Kidney epithelial cell (primary cell): ENCODE measurements around the gene OR13D1. TPM values are rescaled to one million over a fixed set of nuclear protein-coding genes. Genes with fewer than 3 reads are reported as not detected.

ENCODE experiments used
- DNase-seq: peaks from one replicate; pipeline ENCODE4 v3.0.0-alpha.2; 2010; ENCODE audit warnings: low read depth
- H3K27me3 ChIP-seq: 2 replicates; pipeline ENCODE4 v1.6.0; 2011; ENCODE audit warnings: low read length; ENCODE audit not compliant: control insufficient read depth, insufficient read depth
- H3K36me3 ChIP-seq: 2 replicates; pipeline ENCODE4 v1.5.1; 2011; ENCODE audit warnings: low read length; ENCODE audit not compliant: control insufficient read depth, insufficient read depth
- H3K4me3 ChIP-seq: 2 replicates; pipeline ENCODE4 v1.5.1; 2011; ENCODE audit warnings: low read depth, mild to moderate bottlenecking, control low read depth, low read length
- CTCF ChIP-seq: IDR thresholded peaks from 2 replicates; pipeline ENCODE4 v1.5.1; 2011; ENCODE audit warnings: mild to moderate bottlenecking, moderate library complexity, low read length, control low read depth, inconsistent platforms; ENCODE audit not compliant: insufficient read depth, poor library complexity, severe bottlenecking
- total RNA-seq: library from RNA; depleted of rRNA; stranded (reverse); fragments of >200 nt; gene quantifications from 2 replicates; pipeline ENCODE4 v1.2.3, GENCODE V29; 2015

The OR13D1 gene
- total RNA-seq, 1 donor from 2014 or later, result not detected

DNA sequence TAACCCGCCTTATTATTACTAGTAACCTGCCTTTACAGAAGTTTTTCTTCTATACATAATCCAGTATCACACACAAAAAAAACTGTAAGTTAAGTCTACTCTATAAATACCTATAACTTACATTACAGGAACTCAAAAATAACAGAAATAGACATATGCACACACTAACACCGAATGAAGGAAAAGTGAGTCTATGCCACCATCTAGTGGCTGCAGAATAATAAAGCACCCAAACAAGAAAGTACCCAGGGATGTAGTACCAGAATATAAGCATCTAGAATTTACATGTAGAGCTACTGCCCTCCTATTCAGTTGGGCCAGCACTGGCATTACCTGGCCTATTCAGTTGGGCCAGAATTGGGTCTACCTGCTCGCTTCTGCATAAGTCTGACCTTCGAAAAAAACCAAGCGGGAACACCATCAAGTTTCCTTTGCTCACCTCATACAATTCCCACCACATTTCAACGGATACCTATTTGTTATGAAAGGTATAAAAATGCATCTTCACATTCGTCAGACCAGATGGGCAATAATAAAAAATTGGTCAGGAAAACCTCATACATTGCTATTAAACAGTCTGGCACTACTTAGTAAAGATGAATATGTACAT is 49.2 kb downstream of the OR13D1 start:
- Histone ChIP-seq H3K36me3 (no peaks in the 10 kb centered on the region), H3K27me3 (no peaks in the 10 kb centered on the region), H3K4me3 (no peak overlapping the region)
- TF ChIP-seq CTCF, result peak; percentile 57
- no peak for DNase-seq

Other genes starting within 250 kb of the OR13D1 start
- not detected in 2 replicates for gene OR13F1, start 190.3 kb upstream of the OR13D1 start, total RNA-seq
- not detected in 2 replicates for gene OR13C4, start 167.3 kb upstream of the OR13D1 start, total RNA-seq
- not detected in 2 replicates for gene OR13C3, start 157.7 kb upstream of the OR13D1 start, total RNA-seq
- not detected in 2 replicates for gene OR13C8, start 125.3 kb upstream of the OR13D1 start, total RNA-seq
- gene OR13C5, start 95.1 kb upstream of the OR13D1 start, total RNA-seq, result not detected in 2 replicates
- not detected in 2 replicates for gene OR13C2, start 88.9 kb upstream of the OR13D1 start, total RNA-seq
- gene OR13C9, start 76.3 kb upstream of the OR13D1 start, total RNA-seq, result not detected in 2 replicates
- gene NIPSNAP3A, start 53.2 kb downstream of the OR13D1 start, total RNA-seq, result 25.2 and 29.3 TPM in 2 replicates
- gene NIPSNAP3B, start 69.6 kb downstream of the OR13D1 start, total RNA-seq, result 0.27 and 2.3 TPM in 2 replicates
- 21.9 and 23.6 TPM in 2 replicates for gene ABCA1, start 233.6 kb downstream of the OR13D1 start, total RNA-seq